Ishikawa (cell line): ENCODE measurements around the gene SIT1.

Experiments used
- CEBPB ChIP-seq: IDR thresholded peaks from 2 replicates; pipeline ENCODE4 v1.6.1; 2012
- EGR1 ChIP-seq: IDR thresholded peaks from 2 replicates; pipeline ENCODE4 v1.6.1; 2012
- EP300 ChIP-seq: IDR thresholded peaks from 2 replicates; pipeline ENCODE4 v1.6.1; 2012; ENCODE audit warnings: borderline replicate concordance
- RAD21 ChIP-seq: IDR thresholded peaks from 2 replicates; pipeline ENCODE4 v1.6.1; 2012; ENCODE audit warnings: low read depth
- TF ChIP-seq, protein P1 (sequence below): IDR thresholded peaks from 2 replicates; pipeline ENCODE4 v1.6.1; 2012

DNA sequence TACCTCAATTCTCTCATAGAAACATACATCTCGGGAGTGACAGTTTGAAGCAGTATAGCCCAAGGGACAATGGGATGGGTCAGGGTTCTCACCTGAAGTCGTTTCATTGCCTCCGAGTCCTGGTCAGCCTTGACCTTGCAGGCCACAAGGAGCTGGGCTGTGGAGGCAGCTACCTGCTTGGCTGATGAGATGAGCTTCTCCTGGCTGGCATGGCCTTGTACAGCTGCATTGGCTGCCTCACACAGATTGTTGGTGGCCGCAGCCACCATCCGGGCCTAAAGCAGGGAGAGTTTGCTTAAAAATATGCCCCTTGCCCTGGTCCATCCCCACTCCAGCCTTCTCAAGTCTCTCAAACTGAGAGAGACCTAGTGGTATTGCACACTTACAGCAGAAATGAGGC is 47.5 kb upstream of the SIT1 start:
- no peak for TF ChIP-seq RAD21
- TF ChIP-seq EGR1 = no peak
- no peak for TF ChIP-seq CEBPB
- TF ChIP-seq, protein P1, sequence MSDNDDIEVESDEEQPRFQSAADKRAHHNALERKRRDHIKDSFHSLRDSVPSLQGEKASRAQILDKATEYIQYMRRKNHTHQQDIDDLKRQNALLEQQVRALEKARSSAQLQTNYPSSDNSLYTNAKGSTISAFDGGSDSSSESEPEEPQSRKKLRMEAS = no peak
- no peak for TF ChIP-seq EP300
